ENCODE measurements around the gene SIL1.

- no peak for TF ChIP-seq CTCF (conservative IDR thresholded peaks at IDR 0.05; ENCODE audit: low read depth, low read length)
- no peak for TF ChIP-seq EZH2 (IDR thresholded peaks at IDR 0.05; ENCODE audit: borderline replicate concordance, low read depth, low read length, poor library complexity, severe bottlenecking)
Observed at GRCh38 chr5:138961729-138962128, 236.4 kb downstream of the SIL1 start.
